ENCODE measurements around the gene SLC16A13. TPM values are rescaled to one million over a fixed set of nuclear protein-coding genes. Genes with fewer than 3 reads are reported as not detected.
"Not testable (repeated sequence)": the region's sequence is repeated elsewhere in the genome, so short reads cannot be mapped to it uniquely, and the experiment has no call there.

The SLC16A13 gene
- total RNA-seq, 1 experiment from 2014 or later, result not detected

DNA sequence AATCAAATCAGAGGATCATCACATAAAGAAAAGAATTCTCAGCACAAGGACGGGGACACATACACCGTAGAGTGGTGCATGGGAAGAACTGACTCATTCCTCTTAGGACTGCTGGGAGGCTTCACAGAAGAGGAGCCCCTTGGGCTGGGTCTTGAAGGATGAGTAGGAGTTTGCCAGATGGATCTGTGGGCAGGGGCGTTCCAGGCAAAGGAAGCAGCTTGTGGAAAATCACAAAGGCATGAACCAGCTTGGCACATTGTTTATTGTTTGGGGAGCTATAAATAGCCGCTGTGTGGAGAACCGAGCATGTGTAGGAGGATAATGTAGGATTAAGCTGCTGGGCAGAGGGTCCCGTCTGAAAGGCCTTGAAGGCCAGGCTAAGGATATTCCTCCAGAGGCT lies 13.2 kb downstream of the SLC16A13 start:
- H3K36me3 ChIP-seq, result no peaks in the 10 kb centered on the region
- H3K4me1 ChIP-seq (replicated peaks), result peaks cover 5% of the 10 kb centered on the region; the same call in 1 of the 2 replicates
- no peak overlapping the region for H3K4me3 ChIP-seq
- peaks cover 5% of the 10 kb centered on the region for H3K27me3 ChIP-seq (replicated peaks)
- no peak overlapping the region for H3K27ac ChIP-seq
- DNase-seq (ENCODE audit: low read depth in 1 of 2, low spot score in 2 of 2), result no peak
- H3K9me3 ChIP-seq (replicated peaks), result no peaks in the 10 kb centered on the region

- H3K27ac ChIP-seq; H3K36me3 ChIP-seq; H3K9me3 ChIP-seq (replicated peaks); DNase-seq (ENCODE audit: low read depth in 1 of 2, low spot score in 2 of 2); H3K4me3 ChIP-seq; H3K4me1 ChIP-seq (replicated peaks); H3K27me3 ChIP-seq (replicated peaks): not testable (repeated sequence)
Measured at GRCh38 chr17:7050583-7050982, 14.8 kb downstream of the SLC16A13 start.

- no peaks in the 10 kb centered on the region for H3K36me3 ChIP-seq
- no peak overlapping the region for H3K4me3 ChIP-seq
- no peak overlapping the region for H3K27ac ChIP-seq
- H3K9me3 ChIP-seq (replicated peaks), result no peaks in the 10 kb centered on the region
- H3K4me1 ChIP-seq (replicated peaks), result peaks cover 23% of the 10 kb centered on the region
- no peaks in the 10 kb centered on the region for H3K27me3 ChIP-seq (replicated peaks)
- peak in 1 of 2 experiments; percentile 25 for DNase-seq (ENCODE audit: low read depth in 1 of 2, low spot score in 2 of 2)
Measured at GRCh38 chr17:7056386-7056785, 20.6 kb downstream of the SLC16A13 start.

DNA sequence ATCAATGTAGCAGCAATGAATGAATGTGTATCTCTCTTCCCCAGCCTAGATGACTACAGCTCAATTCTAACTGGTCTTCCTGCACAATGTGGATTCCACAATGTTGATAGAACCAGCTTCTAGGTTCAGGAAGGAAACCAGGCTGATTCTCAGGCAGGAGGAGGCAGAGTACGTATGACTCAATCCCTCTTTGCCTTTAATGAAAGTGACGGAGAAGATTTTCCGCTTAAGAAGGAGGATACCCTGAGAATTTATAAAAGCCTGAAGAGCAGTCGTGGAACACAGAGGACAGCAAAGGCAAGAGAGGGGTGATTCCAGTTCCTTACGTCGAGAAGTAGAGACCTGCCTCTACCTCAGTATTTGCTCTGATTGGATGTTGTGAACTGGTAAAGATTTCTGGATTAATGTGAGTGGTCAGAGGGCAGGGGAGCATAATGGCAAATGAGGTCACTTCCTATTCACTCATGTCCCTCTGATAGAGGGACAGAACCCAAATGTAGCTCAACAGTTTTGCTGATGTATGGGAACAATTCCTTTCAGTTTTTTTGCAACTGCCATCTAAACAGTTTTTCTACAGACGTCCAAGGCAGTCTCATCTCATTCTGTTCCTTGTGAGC lies 23.1 kb downstream of the SLC16A13 start:
- Histone ChIP-seq H3K36me3 (no peaks in the 10 kb centered on the region), H3K27ac (peak overlapping the region; percentile 18; the same call in 1 of the 2 replicates), H3K27me3 (replicated peaks) (no peaks in the 10 kb centered on the region), H3K4me1 (replicated peaks) (peaks cover 23% of the 10 kb centered on the region), H3K9me3 (replicated peaks) (no peaks in the 10 kb centered on the region), H3K4me3 (no peak overlapping the region)
- no peak for DNase-seq (ENCODE audit: low read depth in 1 of 2, low spot score in 2 of 2)

DNA sequence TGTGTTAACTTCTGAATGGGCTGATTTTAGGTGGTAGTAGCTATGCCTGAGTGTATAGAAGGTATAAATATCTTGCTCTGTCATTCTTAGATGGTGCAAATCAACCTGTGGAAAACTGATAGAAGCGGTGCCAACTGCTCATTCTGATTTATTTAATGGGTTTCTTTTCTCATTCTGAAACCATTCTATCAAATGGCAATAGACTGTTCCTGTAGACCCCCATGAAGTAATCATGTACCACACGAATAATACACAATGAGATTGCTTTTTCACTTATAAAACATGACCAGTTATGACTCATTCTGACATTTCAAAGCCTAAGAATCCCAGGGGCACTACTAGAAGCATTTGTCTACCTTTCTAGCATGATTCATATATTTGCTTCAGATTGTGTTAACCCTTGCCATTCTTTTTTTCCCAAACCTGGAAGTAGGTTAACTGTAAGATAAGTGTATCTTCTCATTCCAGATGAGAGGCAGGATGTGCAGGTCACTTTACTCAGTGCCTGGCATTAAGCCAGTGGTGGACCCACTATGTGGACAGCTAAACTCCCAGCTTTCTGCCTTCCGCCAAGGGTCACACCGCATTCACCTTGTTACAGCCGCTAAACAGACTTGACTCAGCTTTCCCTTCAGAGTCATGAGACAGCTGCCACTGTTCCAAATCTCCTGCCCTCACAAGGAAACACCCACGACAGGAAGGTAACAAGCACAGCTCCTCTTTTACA lies 24.5 kb downstream of the SLC16A13 start:
- H3K27ac ChIP-seq, result no peak overlapping the region

DNA sequence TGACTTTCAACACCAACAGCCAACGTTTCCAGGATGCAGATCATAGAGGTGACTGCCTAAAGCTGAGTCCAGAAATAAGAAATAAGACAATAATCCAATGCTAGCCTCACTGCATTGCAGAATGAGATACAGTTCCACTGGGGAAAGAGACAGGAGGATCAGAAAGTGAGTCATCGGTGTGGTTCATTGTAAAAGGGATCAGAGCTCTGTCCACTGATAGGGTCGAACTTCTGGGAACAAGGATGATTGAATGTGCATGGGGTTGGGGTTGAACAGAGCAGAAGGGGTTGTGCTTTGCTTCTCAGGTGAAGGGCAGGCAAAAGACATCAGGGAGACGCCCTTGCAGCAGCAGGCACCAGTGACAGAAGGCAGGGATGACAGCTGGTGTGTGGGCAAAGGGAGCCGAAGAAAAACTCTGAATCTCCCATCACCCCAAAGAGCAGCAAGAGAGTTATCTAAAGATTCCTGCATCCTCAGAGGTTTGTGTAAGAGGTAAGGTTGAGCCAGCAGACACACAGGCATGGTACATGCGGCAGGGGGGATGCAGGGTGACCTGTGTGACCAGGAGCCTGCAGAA lies 27.8 kb downstream of the SLC16A13 start:
- no peak for DNase-seq (ENCODE audit: low read depth in 1 of 2, low spot score in 2 of 2)
- Histone ChIP-seq H3K27me3 (replicated peaks) (no peaks in the 10 kb centered on the region), H3K9me3 (replicated peaks) (no peaks in the 10 kb centered on the region), H3K27ac (no peak overlapping the region), H3K4me1 (replicated peaks) (peaks cover 17% of the 10 kb centered on the region), H3K36me3 (no peaks in the 10 kb centered on the region), H3K4me3 (no peak overlapping the region)

More for the DNA sequence above, 24.5 kb downstream of the SLC16A13 start:
- H3K4me1 ChIP-seq (replicated peaks), result peaks cover 23% of the 10 kb centered on the region
- H3K27me3 ChIP-seq (replicated peaks), result no peaks in the 10 kb centered on the region
- H3K9me3 ChIP-seq (replicated peaks), result no peaks in the 10 kb centered on the region
- DNase-seq (ENCODE audit: low read depth in 1 of 2, low spot score in 2 of 2), result peak; percentile 55 to 64
- no peak overlapping the region for H3K4me3 ChIP-seq
- no peaks in the 10 kb centered on the region for H3K36me3 ChIP-seq

DNA sequence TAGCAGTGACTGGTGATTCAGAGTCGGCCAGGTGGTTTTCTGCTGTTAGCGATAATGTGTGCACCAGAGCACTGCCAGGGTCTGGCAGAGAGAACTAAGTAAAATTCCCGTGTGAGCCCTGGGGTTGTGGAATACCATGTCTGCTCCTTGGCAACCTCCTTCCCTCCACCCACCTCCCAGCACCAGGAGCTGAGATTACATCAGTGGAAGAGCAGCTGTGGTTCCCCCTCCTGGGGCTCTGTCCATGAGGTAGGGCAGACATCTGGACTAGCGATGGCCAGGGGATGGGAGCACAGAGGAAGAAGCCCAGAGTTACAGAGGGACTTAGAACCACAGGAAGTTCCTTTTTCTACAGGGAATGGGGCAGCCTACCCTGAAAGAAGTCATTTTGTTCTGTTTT lies 28.4 kb downstream of the SLC16A13 start:
- no peak for DNase-seq (ENCODE audit: low read depth in 1 of 2, low spot score in 2 of 2)
- no peaks in the 10 kb centered on the region for H3K36me3 ChIP-seq
- H3K27me3 ChIP-seq (replicated peaks), result no peaks in the 10 kb centered on the region
- H3K4me3 ChIP-seq, result no peak overlapping the region
- H3K4me1 ChIP-seq (replicated peaks), result peaks cover 10% of the 10 kb centered on the region
- no peaks in the 10 kb centered on the region for H3K9me3 ChIP-seq (replicated peaks)
- H3K27ac ChIP-seq, result no peak overlapping the region

- Histone ChIP-seq H3K27ac (no peak overlapping the region), H3K36me3 (no peaks in the 10 kb centered on the region), H3K4me1 (replicated peaks) (no peaks in the 10 kb centered on the region), H3K27me3 (replicated peaks) (no peaks in the 10 kb centered on the region; the same call in 1 of the 2 replicates), H3K4me3 (no peak overlapping the region), H3K9me3 (replicated peaks) (no peaks in the 10 kb centered on the region)
- no peak for DNase-seq (ENCODE audit: low read depth in 1 of 2, low spot score in 2 of 2)
Measured at GRCh38 chr17:7067198-7067597, 31.4 kb downstream of the SLC16A13 start.

DNA sequence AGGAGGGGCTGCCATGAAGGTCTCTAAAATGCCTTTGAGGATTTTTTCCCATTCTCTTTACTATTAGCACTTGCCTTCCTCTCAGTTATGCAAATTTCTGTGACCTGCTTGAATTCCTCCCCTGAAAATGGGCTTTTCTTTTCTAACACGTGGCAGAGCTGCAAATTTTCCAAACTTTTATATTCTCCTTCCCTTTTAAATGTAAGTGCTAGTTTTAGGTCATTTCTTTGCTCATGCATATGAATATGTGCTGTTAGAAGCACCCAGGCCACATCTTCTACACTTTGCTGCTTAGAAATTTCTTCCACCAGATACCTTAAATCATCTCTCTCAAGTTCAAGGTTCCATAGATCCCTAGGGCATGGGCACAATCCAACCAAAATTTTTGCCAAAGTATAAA lies 32.5 kb downstream of the SLC16A13 start:
- H3K27me3 ChIP-seq (replicated peaks), result no peaks in the 10 kb centered on the region; the same call in 1 of the 2 replicates

GRCh38 chr17:7070712-7071111 lies 34.9 kb downstream of the SLC16A13 start:
- DNase-seq (ENCODE audit: low read depth in 1 of 2, low spot score in 2 of 2), result no peak
- no peak overlapping the region for H3K27ac ChIP-seq
- no peak overlapping the region for H3K4me3 ChIP-seq

More for the DNA sequence above, 32.5 kb downstream of the SLC16A13 start:
- H3K4me1 ChIP-seq (replicated peaks), result no peaks in the 10 kb centered on the region
- no peak overlapping the region for H3K4me3 ChIP-seq
- H3K36me3 ChIP-seq, result no peaks in the 10 kb centered on the region
- no peak for DNase-seq (ENCODE audit: low read depth in 1 of 2, low spot score in 2 of 2)
- no peak overlapping the region for H3K27ac ChIP-seq
- H3K9me3 ChIP-seq (replicated peaks), result no peaks in the 10 kb centered on the region

DNA sequence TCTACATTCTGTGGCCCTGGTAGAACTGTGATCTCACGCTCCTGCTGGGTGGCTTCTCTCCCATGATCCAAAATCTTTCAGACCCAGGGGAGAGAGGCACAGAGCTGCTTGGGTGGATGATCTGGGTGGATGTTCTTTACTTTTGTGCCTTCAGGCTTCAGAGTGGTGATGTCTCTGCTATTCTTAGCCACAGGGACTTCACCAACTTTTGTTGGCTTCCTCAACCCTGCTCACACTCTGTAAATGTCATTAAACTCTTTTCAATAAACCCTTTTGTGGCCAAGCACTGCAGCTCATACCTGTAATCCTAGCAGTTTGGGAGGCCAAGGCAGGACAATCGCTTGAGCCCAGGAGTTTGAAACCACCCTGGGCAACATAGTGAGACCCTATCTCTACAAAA lies 36.6 kb downstream of the SLC16A13 start:
- H3K9me3 ChIP-seq (replicated peaks), result no peaks in the 10 kb centered on the region
- no peak overlapping the region for H3K27ac ChIP-seq
- no peaks in the 10 kb centered on the region for H3K4me1 ChIP-seq (replicated peaks)
- no peaks in the 10 kb centered on the region; the same call in 1 of the 2 replicates for H3K27me3 ChIP-seq (replicated peaks)
- DNase-seq (ENCODE audit: low read depth in 1 of 2, low spot score in 2 of 2), result no peak
- no peaks in the 10 kb centered on the region for H3K36me3 ChIP-seq
- no peak overlapping the region for H3K4me3 ChIP-seq

More at GRCh38 chr17:7070712-7071111, 34.9 kb downstream of the SLC16A13 start:
- Histone ChIP-seq H3K4me1 (replicated peaks) (no peaks in the 10 kb centered on the region), H3K9me3 (replicated peaks) (no peaks in the 10 kb centered on the region), H3K36me3 (no peaks in the 10 kb centered on the region), H3K27me3 (replicated peaks) (no peaks in the 10 kb centered on the region; the same call in 1 of the 2 replicates)

DNA sequence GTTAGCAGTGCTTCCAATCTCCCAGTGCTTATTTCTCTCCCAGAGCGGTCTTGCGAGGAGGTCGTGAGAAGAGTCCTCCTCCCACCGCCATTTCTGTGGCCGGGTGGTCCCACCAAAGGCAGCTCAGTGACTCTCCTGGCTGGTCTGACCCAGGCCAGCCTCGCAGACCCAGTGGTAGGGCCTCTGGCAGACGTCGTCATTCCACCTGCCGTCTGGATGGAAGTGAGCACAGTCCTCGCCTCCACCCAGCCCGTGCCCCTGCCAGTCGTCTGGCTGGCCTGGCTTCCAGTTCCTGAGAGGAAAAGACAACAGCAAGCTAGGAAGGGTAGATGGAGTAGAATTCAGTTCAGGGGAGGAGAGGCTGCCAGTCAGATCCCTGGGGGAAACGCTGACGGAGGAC lies 39.1 kb downstream of the SLC16A13 start:
- no peaks in the 10 kb centered on the region for H3K9me3 ChIP-seq (replicated peaks)
- no peaks in the 10 kb centered on the region; the same call in 1 of the 2 replicates for H3K27me3 ChIP-seq (replicated peaks)
- no peak for DNase-seq (ENCODE audit: low read depth in 1 of 2, low spot score in 2 of 2)
- no peaks in the 10 kb centered on the region for H3K4me1 ChIP-seq (replicated peaks)
- H3K4me3 ChIP-seq, result no peak overlapping the region
- no peaks in the 10 kb centered on the region for H3K36me3 ChIP-seq
- H3K27ac ChIP-seq, result no peak overlapping the region

GRCh38 chr17:7077911-7078546 lies 42.2 kb downstream of the SLC16A13 start:
- no peak for DNase-seq (ENCODE audit: low read depth in 1 of 2, low spot score in 2 of 2)
- no peaks in the 10 kb centered on the region for H3K9me3 ChIP-seq (replicated peaks)
- no peaks in the 10 kb centered on the region for H3K4me1 ChIP-seq (replicated peaks)
- no peak overlapping the region for H3K27ac ChIP-seq
- no peak overlapping the region for H3K4me3 ChIP-seq
- no peaks in the 10 kb centered on the region for H3K36me3 ChIP-seq
- no peaks in the 10 kb centered on the region; the same call in 1 of the 2 replicates for H3K27me3 ChIP-seq (replicated peaks)

DNA sequence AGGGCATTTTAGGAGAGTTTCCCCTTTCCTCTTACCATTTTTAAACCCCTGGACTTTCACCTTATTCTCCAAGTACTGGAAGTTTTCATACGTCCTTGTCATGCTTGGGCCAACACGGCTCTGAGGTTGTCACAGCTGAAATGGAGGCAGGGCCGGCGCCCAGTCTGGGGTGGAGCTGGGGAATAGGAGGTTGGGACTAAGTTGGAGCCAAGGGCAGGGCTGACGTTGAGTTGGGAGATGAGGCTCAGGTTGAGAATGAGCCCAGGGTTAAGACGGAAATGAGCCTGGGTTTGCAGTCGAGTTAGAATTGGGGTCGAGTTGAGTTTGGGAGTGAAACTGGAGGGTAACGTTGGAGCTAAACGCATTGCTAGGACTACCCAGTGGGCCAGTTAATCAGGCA lies 42.9 kb downstream of the SLC16A13 start:
- no peaks in the 10 kb centered on the region for H3K36me3 ChIP-seq
- no peaks in the 10 kb centered on the region; the same call in 1 of the 2 replicates for H3K27me3 ChIP-seq (replicated peaks)
- no peak overlapping the region for H3K27ac ChIP-seq
- no peaks in the 10 kb centered on the region for H3K9me3 ChIP-seq (replicated peaks)
- DNase-seq (ENCODE audit: low read depth in 1 of 2, low spot score in 2 of 2), result no peak
- no peak overlapping the region for H3K4me3 ChIP-seq
- no peaks in the 10 kb centered on the region for H3K4me1 ChIP-seq (replicated peaks)
